C1 segment of cervical spinal cord (tissue), 14 donors: ENCODE results near the gene STEAP1.
"Not testable (repeated sequence)": the region's sequence is repeated elsewhere in the genome, so short reads cannot be mapped to it uniquely, and the experiment has no call there.

ENCODE experiments used
- DNase-seq, 14 donors: peaks; one replicate each; lab custom pipeline; 2025; lab: John Stamatoyannopoulos, UW

The STEAP1 gene

DNA sequence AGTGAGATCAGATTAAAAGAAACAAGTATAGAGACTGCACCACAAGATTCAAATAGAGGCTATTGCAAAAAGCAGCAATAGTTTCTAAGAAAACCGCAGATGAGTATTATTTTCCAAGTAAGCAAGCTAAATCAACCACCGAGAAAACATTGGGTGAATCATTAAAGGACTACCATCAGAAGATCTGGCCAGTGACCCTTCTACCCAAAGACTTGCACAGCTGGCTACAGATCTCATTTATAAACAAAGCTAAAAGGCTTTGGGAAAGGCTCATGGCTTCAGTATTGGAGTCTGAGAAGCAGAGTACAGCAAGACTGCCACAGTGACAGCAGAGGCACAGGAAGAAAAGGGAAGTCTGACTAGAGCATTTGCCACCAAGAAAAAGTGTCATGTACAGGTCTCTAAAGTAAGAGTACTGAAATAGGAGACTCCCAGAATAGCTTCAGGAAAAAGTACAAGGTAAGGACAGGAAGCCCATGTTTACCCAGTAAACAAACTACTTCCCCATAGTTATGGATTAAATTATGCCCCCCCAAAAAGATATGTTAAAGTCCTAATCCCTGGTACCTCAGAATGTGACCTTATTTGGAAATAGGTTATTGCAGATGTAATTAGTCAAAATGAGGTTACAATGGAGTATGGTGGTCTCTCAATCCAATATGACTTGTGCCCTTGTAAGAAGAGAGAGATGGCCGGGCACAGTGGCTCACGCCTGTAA, 19.0 kb downstream of the STEAP1 start:
- no peak for DNase-seq

DNA sequence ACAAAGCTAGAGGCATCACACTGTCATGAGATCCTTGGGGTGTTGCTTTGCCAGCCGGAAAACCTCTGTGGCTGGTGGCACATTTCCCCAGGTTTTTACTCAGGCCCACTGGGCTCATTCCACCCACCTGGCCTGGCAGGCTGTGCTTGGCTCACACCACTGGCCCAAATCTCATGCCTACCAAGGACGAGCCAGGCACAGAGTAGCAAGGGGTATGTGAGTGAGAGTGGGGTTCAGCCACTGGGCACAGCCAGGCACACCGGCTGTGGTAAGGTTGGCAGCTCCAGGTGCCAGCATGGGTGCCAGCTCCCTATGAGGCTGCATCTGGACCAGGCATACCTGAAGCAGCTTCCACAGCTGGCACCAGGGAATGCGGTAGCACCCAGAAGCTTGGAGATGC, 21.4 kb downstream of the STEAP1 start:
- no peak for DNase-seq

DNA sequence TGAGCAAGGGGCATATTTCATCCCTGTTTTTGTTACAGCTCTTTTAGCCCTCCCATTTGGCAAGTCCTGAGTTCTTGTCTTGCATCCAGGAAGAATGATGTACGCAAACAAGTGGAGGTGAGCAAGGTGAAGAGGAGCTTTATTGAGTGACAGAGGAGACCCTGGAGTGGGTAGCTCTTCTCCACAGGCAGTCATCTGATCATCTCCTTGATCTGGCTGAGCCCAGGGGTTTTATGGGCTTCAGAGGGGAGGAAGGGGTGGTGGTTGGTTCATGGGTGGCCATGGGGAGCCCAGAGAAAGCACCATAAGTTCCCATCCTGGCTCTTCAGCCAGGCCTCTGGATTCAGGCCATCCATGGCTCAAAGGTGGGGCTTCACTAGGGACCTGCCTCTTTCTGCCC, 21.9 kb downstream of the STEAP1 start:
- DNase-seq = no peak

DNA sequence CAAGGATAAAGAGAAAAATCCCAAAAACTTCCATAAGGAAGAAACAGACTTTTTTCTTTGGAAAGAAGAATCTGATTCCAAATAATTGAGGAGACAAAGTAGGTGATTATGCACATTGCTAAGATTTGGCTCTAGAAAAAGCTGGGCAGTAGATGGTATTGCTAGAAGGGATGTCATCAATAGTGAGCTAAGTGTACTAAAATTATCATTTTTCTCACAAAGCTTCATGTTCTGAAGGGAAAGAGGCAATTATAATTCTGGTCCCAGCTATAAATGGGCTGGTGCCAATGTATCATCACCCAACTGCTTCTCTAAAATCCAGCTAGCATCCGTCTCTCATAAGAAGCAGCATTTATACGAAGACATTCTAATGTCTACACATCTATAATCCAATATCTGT, 23.9 kb downstream of the STEAP1 start:
- DNase-seq = no peak

DNA sequence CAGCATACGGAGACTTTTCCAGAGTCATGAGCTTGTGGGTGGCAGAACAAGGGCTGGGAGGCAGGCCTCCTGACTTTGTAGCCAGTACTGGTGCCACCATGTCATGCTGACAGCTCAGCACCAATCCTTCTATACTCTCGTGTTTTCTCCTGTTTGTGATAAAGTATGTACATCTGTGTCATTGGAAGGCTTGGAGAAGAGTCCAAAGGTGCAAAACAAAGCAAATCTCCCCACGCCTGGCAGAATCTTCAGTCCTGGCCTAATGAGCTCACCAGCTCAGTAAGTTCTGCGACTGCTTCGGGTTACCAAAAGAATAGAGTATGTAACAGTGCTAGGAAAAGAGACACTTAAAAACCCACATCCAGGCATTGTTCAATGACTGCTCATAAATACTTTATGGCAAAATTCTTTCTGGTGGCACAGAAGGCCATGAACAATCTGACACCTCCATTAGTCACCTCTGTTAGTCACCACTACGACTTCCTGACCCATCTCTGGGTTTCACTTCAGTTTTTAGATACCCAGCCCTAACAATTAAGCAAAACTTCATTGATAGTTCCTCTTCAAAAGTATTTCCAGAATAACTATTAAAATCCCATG, 24.5 kb downstream of the STEAP1 start:
- no peak for DNase-seq

DNA sequence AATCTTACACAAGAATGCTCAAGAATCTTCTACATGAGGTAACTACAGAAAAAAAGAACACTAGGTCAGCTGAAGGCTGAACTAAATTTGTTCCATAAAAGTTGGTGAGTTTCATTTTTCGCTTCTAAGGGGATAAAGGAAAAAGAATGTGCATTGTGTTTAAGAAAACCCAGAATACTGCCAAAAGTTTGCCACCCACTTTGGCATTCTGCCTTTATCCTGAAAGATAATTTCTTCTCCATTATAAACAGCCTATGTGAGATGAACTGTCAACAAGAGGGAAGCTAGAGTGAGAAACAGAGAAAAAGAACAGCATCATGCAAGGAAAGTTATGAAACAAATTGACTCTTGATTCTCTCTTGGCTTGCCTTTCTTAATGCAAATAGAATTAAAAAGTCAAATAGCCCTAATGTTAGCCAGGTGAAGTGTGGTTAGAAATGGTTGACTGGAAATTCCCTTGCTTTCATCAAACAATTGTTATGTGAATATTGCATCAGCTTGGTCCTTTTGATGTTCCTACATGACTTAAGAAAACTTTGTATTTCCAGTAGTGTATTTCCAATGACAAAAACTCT, 25.8 kb downstream of the STEAP1 start:
- no peak for DNase-seq

DNA sequence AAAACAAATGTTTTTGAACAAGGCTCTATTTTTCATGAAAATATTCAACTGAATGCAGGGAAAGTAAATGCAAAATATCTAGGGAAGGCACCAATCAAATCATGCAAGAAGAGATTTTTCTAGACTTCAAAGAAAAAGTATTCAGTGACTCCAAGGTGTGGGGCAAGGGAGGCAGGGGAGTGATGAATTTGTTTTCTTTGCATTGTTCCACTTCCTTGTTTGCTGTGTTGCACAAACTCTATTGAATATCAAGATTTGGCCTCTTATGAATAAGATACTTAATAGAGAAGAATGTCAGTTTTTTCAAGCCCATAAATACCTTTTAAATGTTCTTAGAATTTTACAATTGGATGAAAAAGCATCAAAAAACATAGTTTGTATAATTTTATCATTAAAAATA, 26.4 kb downstream of the STEAP1 start:
- no peak for DNase-seq

DNA sequence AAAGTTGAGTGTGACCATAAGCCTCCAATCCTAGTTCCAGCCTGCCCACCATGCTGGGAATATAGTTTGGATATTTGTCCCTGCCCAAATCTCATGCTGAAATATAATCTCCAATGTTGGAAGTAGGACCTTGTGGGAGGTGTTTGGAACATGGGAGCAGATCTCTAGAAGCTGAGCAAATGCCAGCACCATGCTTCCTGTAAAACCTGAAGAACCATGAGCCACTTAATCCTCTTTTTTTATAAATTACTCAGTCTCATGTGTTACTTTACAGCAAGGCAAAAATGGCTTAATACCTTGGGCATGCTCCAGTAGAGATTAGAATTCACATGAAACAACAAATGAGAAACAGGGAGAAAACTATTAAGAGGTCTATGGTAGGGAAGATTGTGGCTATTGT, 27.2 kb downstream of the STEAP1 start:
- DNase-seq = no peak

DNA sequence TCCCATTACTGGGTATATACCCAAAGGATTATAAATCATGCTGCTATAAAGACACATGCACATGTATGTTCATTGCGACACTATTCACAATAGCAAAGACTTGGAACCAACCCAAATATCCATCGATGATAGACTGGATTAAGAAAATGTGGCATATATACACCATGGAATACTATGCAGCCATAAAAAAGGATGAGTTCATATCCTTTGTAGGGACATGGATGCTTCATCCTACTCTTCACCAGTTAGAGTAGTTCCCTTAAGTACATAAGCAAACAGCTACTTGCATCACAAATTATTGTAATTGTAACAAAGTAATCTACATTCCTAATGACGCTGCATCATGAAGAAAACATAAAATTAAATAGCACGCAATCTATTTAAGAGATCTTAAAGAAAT, 32.0 kb downstream of the STEAP1 start:
- DNase-seq = not testable (repeated sequence)

DNA sequence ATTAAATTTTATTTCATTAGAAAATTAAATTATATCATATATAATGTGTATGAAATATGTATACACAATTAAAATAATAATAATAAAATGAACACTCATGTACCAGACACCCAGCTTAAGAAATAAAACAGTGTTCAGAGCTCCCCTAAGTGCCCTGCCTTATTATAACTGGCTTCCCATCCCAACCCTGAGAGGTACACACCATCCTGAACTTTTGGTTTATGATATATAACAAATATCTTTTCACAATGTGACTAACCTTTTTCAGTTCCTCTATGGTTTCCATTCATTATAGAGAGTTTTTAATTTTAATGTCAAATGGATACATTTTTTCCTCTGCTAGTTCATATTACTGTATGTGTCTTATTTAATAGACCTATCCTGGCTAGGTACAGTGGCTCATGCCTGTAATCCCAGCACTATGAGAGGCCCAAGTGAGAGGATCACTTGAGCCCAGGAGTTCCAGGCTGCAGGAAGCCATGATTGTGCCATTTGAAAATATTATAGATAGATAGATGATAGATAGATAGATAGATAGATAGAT, 33.3 kb downstream of the STEAP1 start:
- no peak for DNase-seq

DNA sequence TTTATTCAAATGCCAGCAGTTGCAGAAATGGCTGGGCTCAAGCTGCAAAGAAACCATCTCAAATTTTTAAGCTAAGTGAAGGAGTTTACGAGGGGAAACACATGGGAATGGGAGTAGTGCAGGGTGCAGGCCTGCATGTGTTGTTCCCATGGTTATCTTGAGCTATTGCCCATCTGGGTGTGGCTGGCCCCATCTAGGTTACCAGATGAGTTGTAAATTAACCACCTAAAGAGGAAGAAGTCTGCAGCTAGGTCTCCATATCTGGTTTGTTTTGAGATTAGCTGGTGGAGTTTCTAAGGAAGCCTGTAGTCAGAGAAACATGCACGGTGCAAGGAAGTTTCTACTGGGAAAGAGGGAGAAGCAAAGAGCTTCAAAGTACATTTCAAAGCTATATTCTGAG, 34.0 kb downstream of the STEAP1 start:
- DNase-seq = no peak

DNA sequence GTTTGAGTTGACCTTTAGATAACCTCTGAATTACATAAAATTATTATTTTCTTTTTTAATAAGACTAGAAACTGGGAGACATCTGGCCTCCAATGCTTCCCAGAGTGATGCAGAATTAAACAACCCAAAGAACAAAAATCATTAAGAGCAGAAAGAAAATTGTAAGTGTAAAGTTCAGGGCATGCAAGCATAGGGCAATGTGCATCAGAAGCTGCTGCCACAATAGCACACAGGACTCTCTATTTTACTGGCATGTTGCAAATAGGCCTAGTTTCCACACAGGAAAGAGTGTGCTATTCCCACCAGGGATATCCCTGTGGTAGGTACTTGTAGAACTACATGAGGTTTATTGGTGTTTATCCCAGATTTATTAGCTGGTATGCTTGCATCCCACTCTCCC, 36.7 kb downstream of the STEAP1 start:
- no peak for DNase-seq

DNA sequence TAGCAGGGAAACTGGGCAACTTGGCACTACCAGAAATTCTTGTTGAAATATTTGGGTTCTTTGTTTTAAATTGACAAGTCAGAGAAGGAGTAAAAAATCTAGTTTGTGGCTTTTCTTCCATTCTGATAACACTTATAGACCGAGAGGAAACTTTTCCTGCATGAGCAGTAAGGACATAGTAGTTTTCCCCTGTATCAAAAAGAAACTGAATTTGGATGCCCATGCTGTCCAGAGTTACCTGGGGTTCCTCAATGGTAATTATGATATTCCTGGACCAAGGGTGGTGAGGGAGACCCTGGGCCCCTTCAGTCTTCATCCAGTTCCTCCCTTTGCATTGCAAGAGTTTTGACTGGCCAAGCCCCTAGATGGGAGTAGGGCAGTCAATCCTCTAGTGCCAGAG, 37.4 kb downstream of the STEAP1 start:
- DNase-seq = no peak

DNA sequence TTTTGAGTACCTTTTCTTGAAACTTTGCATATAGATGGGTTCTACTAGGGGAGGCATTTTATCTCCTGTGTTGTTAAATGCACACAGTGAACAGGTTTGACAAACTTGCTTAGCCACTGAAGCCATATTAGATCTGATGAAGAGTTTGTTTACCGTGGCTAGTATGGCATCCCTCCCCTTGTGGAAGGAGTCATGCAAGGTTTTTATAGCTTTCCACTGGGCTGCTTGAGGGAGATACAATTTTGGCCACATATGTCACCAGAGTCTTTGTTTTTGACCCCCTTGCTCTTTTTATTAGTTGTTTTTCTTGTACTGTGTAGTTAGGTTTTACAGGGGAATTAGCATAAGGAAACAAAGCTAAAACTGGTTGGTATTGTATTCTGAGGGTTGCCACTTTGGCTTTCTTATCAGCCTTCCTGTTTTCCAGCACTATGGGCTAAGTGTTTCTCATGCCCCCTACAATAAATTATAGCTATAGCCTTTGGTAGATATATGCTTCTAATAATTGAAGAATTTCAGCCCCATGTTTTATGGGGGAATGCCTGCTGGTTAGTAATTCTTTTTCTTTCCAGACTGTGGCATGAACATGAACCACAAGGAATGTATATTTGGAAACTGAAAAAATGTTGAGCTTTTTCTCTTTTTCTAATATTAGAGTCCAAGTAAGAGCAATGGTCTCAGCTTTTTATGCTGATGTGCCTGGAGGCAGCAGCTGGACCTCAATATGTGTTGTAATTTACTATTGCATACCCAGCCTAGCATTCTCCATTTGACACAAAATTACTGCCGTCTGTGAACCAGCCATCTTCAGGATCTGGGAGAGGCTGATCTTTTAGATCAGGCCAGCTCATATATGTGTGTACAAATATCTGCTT, 38.8 kb downstream of the STEAP1 start:
- DNase-seq = no peak

DNA sequence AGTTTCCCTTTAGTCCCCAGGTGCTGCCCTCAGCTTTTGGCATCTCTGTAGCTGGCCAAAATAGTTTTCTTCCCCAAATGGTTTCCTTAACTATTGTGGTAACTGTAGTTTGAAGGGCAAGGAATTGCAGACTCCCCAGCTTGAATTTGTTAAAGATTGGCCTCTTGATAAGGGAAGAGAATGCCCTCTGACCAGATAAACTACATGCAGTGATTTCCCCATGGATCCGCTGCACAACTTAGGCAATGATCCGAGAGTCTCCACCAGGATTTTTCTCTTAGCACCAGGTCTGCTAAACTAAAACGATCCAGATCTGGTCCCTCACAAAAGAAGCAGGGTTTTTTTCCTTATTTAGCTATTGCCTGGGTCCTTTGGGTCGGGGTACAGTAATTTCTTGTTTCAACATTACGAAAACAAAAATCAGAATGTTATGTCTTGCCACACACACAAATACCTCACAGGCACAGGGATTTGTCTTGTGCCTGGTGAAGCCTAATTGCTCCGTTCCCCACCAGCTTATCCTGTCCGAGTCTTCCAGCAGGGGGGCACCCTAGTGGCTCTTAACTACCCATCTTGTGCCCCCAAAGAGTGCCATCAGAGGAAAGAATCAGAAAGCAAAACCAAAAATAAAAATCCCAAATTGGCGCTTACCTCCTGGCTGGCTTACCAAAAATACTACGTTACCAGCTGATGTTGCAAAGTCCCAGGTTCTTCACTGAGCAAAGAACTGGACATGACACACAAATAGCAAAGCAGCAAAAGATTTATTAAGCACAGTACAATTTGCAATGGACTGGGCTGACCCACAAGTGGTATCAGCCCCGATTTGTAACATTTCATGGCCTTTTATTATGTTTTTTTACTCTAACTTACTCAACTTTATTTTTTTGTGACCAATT, 40.9 kb downstream of the STEAP1 start:
- no peak for DNase-seq

DNA sequence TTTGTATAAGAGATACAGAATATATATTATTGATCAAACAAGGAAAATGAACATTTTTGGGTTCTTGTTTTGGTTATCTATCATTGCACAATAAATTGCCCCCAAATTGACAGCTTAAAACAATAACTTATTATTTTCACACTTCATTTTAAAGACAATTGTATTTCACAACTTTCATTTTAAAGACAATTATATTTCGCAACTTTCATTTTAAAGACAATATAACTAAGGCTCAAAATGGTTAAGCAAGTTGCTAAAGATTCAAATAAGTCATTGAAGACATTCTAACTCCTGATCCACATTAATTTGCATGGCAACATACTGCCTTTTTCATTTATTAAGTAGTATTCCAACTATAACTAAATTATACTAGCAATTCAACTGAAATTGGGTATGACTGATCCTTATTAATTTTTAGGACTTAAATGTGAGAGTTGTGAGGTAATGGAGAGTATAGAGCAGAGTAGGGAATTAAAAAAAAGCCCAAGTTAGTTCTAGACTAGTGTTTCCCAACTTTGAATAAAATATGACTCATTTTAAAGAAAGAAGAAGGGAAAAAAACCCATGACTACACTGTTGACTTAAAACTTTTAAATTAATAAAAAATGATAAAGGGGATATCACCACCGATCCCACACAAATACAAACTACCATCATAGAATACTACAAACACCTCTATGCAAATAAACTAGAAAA, 47.4 kb downstream of the STEAP1 start:
- no peak for DNase-seq

DNA sequence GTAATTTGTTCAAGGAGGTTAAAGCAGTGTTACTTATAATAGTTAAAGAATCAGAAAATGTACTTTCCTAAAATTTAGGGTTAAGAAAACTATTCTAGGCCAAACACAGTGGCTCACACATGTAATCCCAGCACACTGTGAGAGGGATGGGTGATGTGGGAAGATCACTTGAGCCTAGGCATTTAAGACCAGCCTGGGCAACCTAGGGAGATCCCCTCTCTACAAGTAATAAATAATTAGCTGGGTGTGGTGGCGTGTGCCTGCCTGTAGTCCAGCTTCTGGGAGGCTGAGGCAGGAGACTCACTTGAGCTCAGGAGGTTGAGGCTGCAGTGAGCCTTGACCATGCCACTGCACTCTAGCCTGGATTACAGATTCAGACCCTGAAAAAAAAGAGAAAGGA, 53.7 kb downstream of the STEAP1 start:
- no peak for DNase-seq

DNA sequence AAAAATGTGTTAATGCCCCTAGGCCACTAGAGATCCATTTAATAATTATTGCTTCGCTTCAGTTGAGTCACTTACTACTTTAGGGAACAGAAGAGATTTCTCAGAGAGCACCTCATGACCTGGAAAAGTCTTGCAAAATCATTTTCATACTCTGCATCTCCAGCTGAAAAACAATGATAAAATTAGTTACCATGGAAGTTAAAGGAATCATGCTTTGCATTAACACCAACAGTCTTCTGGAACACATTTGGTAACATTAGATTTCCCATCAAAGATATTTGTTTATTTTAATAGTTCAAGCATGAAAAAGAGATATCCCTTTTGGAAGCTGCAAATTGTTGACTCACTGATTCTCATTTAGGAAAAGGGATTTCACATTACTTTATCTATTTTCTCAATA, 55.5 kb downstream of the STEAP1 start:
- no peak for DNase-seq

DNA sequence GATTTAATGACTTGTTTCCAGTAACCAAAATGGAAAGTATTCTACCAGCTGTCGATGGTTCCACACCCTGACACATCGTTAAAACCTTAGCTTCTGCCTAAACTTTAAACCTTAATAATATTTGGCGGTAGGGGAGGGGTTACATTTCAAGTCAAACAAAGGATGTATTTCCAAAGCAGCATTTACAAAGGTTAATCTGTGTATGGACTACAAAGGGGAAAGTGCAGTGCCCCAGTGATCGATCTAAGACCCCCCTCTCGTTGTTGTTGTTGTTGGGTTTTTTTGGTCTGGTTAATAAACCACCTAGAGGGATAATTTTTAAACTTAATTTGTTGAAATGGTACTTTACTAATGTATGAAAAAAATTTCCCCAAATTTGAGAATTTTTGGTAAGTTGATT, 56.2 kb downstream of the STEAP1 start:
- DNase-seq = no peak

DNA sequence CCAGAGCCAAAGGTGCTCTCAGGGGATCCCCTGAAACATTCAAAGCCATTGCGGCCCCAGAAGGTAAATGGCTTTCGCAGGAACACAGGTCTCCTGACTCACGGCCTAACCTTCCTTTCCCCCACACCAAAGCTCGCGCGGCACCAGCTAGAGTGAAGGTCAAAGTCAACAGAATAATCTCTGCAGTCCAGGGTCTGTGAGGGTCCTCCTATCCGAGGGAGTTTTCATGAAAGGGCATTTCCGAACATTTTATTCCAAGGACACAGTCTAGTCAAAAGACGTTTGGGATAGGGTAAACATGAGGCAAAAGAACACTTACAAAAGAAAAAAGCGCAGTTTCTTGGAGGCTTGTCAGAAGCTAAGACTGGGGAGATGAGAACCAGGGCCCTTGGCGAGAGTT, 56.7 kb downstream of the STEAP1 start:
- DNase-seq = peak in 4 of 14 donors; percentile 5 to 44 (median 12)
